Keratinocyte (primary cell): ENCODE data around the gene PSG4. TPM values are rescaled to one million over a fixed set of nuclear protein-coding genes. Genes with fewer than 3 reads are reported as not detected.
"Not testable (repeated sequence)": the region's sequence is repeated elsewhere in the genome, so short reads cannot be mapped to it uniquely, and the experiment has no call there.

Source experiments
- DNase-seq: peaks from one replicate; pipeline ENCODE4 v3.0.0-alpha.2; 2011; ENCODE audit warnings: low read depth, missing footprints, low spot score
- FAIRE-seq: peaks from 2 replicates; lab custom pipeline; 2011; peaks lifted over from hg19 to GRCh38; lab: Jason Lieb, UNC
- H2AFZ ChIP-seq: 2 replicates; pipeline ENCODE4 v1.6.0; 2012; ENCODE audit warnings: low read length, control low read depth, inconsistent platforms; ENCODE audit not compliant: control insufficient read depth
- H3K27ac ChIP-seq: 2 replicates; pipeline ENCODE4 v1.5.1; 2011; ENCODE audit warnings: low read length; ENCODE audit not compliant: control insufficient read depth, insufficient read depth
- H3K27me3 ChIP-seq: 3 replicates; pipeline ENCODE4 v1.6.0; 2011; ENCODE audit warnings: low read length; ENCODE audit not compliant: control insufficient read depth, insufficient read depth; ENCODE audit errors: extremely low read depth
- H3K36me3 ChIP-seq, 2 experiments: 2 replicates in 1 of 2; 3 replicates in 1 of 2; pipeline ENCODE4 v1.5.1; 2011; ENCODE audit warnings: low read length in 2 of 2, mild to moderate bottlenecking in 1 of 2; ENCODE audit not compliant: control insufficient read depth in 2 of 2, insufficient read depth in 2 of 2; ENCODE audit errors: extremely low read depth in 1 of 2
- H3K4me1 ChIP-seq: 3 replicates; pipeline ENCODE4 v1.5.1; 2011; ENCODE audit warnings: low read length; ENCODE audit not compliant: control insufficient read depth, insufficient read depth; ENCODE audit errors: extremely low read depth
- H3K4me2 ChIP-seq: 3 replicates; pipeline ENCODE4 v1.6.0; 2011; ENCODE audit warnings: low read depth, low read length; ENCODE audit not compliant: control insufficient read depth, insufficient read depth; ENCODE audit errors: extremely low read depth
- H3K4me3 ChIP-seq, 3 experiments: fragments of 200-600 bp in 1 of 3; sonication (generic) in 1 of 3; 2 replicates in 2 of 3; 3 replicates in 1 of 3; pipeline ENCODE4 v1.5.1; 2011 to 2016; ENCODE audit warnings: low read length in 3 of 3, mild to moderate bottlenecking in 3 of 3, control low read depth in 2 of 3, inconsistent platforms in 1 of 3, low read depth in 1 of 3, mixed read lengths in 1 of 3, mixed run types in 1 of 3, moderate library complexity in 1 of 3; ENCODE audit not compliant: control insufficient read depth in 2 of 3, insufficient read depth in 2 of 3; ENCODE audit errors: extremely low read depth in 1 of 3
- H3K79me2 ChIP-seq: 2 replicates; pipeline ENCODE4 v1.6.0; 2012; ENCODE audit warnings: low read length; ENCODE audit not compliant: control insufficient read depth, insufficient read depth
- H3K9ac ChIP-seq: 3 replicates; pipeline ENCODE4 v1.6.0; 2011; ENCODE audit warnings: low read length; ENCODE audit not compliant: control insufficient read depth, insufficient read depth; ENCODE audit errors: extremely low read depth
- H3K9me1 ChIP-seq: 3 replicates; pipeline ENCODE4 v1.6.0; 2011; ENCODE audit warnings: low read length; ENCODE audit not compliant: control insufficient read depth, insufficient read depth; ENCODE audit errors: extremely low read depth
- H3K9me3 ChIP-seq: 2 replicates; pipeline ENCODE4 v1.5.1; 2012; ENCODE audit warnings: low read depth, low read length; ENCODE audit not compliant: control insufficient read depth
- H4K20me1 ChIP-seq: 3 replicates; pipeline ENCODE4 v1.6.0; 2011; ENCODE audit warnings: low read length; ENCODE audit not compliant: control insufficient read depth, insufficient read depth; ENCODE audit errors: extremely low read depth
- CTCF ChIP-seq, 3 experiments: IDR thresholded peaks in 1 of 3; conservative IDR thresholded peaks in 1 of 3; optimal IDR thresholded peaks in 1 of 3; 2 replicates in 2 of 3; 3 replicates in 1 of 3; pipeline versions ENCODE3 to v1.5.1; 2011; ENCODE audit warnings: low read length in 3 of 3, mild to moderate bottlenecking in 3 of 3, moderate library complexity in 2 of 3, control low read depth in 1 of 3, inconsistent platforms in 1 of 3; ENCODE audit not compliant: insufficient read depth in 2 of 3; ENCODE audit errors: extremely low read depth in 1 of 3
- dilution Hi-C: fragments of 300-500 bp; cut with MboI; formaldehyde crosslinking; loops from one replicate; pipeline ENCODE4 v1.7.0; 2020; ENCODE audit warnings: low sequenced_read_pairs; ENCODE audit not compliant: extremely low pct_ligation_motif_present
- polyA plus RNA-seq, 5 experiments: library from polyadenylated mRNA; depleted of rRNA in 3 of 5; stranded (reverse) in 3 of 5; stranded (forward) in 1 of 5; unstranded in 1 of 5; fragments of >200 nt; gene quantifications; 1 replicate in 1 of 5; 2 replicates in 3 of 5; 3 replicates in 1 of 5; pipeline versions ENCODE4 v1.2.1 to v1.2.3, GENCODE V29; 2011 to 2012; ENCODE audit warnings: missing spikeins in 2 of 5, low read depth in 1 of 5, low replicate concordance in 1 of 5

Gene PSG4
- polyA plus RNA-seq, 1 donor (not counting 4 experiments of a cell fraction or from before 2014, with no cell fraction given): 0.10 TPM

GRCh38 chr19:43194397-43194796 lies 11.0 kb downstream of the PSG4 start:
- H3K9me3 ChIP-seq, FAIRE-seq, H4K20me1 ChIP-seq, DNase-seq, H3K4me2 ChIP-seq, H3K9me1 ChIP-seq, dilution Hi-C loops, H3K27ac ChIP-seq, H3K27me3 ChIP-seq, H3K4me1 ChIP-seq, H3K9ac ChIP-seq, H2AFZ ChIP-seq, H3K36me3 ChIP-seq, H3K79me2 ChIP-seq, H3K4me3 ChIP-seq: not testable (repeated sequence)

- FAIRE-seq, H3K9me3 ChIP-seq, H3K9me1 ChIP-seq, H3K36me3 ChIP-seq, H3K9ac ChIP-seq, H3K27ac ChIP-seq, H3K27me3 ChIP-seq, H3K4me3 ChIP-seq, dilution Hi-C loops, H3K79me2 ChIP-seq, H4K20me1 ChIP-seq, H3K4me2 ChIP-seq, DNase-seq, H3K4me1 ChIP-seq, H2AFZ ChIP-seq: not testable (repeated sequence)
Measured at GRCh38 chr19:43192381-43193155, 12.9 kb downstream of the PSG4 start.

GRCh38 chr19:43188092-43188491 lies 17.3 kb downstream of the PSG4 start:
- H3K79me2 ChIP-seq, H3K9me3 ChIP-seq, H3K27me3 ChIP-seq, H3K36me3 ChIP-seq, H3K27ac ChIP-seq, H2AFZ ChIP-seq, dilution Hi-C loops, H4K20me1 ChIP-seq, H3K4me3 ChIP-seq, DNase-seq, FAIRE-seq, H3K4me2 ChIP-seq, H3K4me1 ChIP-seq, H3K9ac ChIP-seq, H3K9me1 ChIP-seq: not testable (repeated sequence)
- TF ChIP-seq CTCF (optimal IDR thresholded peaks at IDR 0.05 in 1 of 3, IDR thresholded peaks at IDR 0.05 in 1 of 3, conservative IDR thresholded peaks at IDR 0.05 in 1 of 3; ENCODE audit: extremely low read depth in 1 of 3, insufficient read depth in 2 of 3, low read length in 3 of 3): peak; percentile 45 to 72 (median 47)

- H2AFZ ChIP-seq, H3K27ac ChIP-seq, H3K79me2 ChIP-seq, H3K9me1 ChIP-seq, DNase-seq, H3K9ac ChIP-seq, H3K36me3 ChIP-seq, H3K27me3 ChIP-seq, H3K4me2 ChIP-seq, H3K9me3 ChIP-seq, dilution Hi-C loops, H3K4me3 ChIP-seq, H4K20me1 ChIP-seq, FAIRE-seq: not testable (repeated sequence)
- H3K4me1 ChIP-seq: peaks cover 16% of the 10 kb centered on the region
Measured at GRCh38 chr19:43186311-43186935, 19.0 kb downstream of the PSG4 start, which contains the start of gene PSG5. TSS of gene PSG5 (minus strand) at chr19:43186536. CDS start at chr19:43186405, 131 bp downstream.
